HG03025 (cell line): ENCODE data around the gene NTHL1.
"Not testable (repeated sequence)": the region's sequence is repeated elsewhere in the genome, so short reads cannot be mapped to it uniquely, and the experiment has no call there.

Source experiments
- ATAC-seq: cut with Tn5 transposase; IDR thresholded peaks from one replicate; pipeline ENCODE4 v1.9.1; 2021; ENCODE audit warnings: mild to moderate bottlenecking, moderate library complexity; ENCODE audit not compliant: unreplicated experiment, low FRiP score

NTHL1 gene

DNA sequence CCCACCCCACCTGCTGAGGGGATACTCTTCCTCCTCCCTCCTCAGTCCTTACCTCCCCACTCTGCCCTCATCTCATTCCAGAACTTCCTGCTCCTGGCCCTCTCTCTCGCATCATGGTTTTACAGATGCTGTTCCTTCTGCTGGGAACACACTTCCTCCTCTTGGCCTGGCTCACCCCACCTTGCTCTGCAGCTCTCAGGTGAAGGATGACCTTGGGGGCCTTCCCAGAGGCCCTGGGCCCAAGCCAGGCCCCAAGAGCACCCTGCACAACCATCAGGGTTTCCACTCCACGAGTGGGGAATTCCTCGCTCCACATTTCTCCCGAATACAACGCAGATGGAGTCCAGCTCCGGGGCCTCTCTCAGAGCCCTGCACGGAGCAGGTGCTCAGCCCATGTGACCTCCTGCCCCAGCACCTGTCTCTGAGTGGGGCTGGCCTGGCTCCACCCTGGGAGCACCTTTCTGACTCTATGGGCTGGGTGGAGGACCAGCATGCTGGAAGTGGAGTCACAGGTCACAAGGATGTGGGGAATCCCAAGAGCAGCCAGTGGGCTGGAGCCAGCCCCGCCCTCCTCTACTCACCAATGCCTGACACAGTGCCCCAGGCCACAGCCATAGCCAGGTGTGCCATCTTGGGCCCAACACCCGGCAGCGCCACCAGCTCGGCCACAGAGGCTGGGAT is 4.5 kb downstream of the NTHL1 start:
- no peak for ATAC-seq

DNA sequence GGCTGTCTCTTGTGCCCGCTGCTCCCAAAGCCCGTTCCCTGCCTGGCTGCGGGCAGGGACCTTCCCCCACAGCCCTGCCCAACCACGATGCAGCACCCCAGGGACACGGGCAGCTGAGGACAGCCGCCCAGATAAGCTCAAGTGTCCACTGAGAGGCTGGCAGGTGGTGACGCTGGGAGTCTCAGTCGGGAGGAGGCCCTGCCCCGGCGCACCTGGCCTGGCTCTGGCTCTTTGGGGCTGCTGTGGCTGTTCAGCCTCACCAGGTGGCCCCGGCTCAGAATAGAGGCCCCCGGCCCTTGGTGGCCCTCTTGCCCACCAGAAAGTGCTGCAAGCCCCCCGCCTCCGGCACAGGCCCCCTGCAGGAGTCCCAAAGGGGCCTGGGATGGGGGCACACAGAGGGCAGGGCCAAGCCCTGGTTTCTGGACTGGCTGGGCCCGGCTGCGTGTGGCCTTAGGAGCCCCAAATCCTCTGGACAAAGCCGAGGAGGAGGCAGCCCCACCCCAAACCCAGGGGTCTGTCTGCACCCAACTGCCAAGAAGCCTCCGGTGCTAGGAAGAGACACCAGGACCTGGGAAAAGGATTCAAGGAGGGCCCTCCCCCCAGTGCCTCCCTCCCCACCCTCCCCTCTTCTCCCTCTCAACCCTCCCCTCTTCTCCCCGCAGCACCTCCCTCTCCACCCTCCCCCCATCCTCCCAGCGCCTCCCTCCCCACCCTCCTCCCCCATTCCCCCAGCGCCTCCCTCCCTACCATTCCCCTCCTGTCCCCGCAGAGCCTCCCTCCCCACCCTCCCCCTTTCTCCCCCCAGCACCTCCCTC is 5.3 kb downstream of the NTHL1 start:
- ATAC-seq: no peak

DNA sequence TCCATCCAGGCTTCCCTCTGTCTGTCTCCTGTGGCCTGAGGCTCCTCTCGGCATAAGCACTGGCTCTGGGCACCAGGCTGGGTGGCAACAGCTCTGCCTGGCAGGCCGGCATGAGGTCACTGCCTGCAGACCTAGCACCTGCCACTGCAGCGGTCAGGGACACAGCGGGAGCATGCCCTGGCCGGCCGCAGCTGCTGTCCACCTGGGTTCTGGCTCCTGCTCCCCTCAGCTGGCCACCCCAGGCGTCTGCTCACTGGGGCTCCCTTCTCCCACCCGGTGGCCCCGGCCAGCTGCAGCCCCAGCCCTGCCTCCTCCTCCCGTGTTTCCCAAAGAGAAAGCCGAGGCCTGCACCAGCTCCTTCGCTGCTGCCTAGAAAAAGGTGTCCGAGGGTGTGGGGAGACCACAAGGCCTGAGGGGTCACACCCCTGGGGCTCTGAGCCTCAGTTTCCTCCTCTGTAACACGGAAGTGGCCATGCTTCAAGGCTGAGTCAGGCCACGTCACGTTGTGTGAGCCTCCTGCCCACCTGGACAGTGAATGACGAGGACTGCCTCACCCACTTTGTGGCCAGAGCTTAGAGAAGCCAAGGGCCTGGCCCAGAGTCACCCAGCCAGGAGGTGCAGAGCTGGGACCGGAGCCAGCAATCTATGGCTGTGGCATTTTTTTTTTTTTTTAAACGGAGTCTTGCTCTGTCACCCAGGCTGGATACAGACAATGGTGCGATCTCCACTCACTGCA is 6.7 kb downstream of the NTHL1 start:
- no peak for ATAC-seq

DNA sequence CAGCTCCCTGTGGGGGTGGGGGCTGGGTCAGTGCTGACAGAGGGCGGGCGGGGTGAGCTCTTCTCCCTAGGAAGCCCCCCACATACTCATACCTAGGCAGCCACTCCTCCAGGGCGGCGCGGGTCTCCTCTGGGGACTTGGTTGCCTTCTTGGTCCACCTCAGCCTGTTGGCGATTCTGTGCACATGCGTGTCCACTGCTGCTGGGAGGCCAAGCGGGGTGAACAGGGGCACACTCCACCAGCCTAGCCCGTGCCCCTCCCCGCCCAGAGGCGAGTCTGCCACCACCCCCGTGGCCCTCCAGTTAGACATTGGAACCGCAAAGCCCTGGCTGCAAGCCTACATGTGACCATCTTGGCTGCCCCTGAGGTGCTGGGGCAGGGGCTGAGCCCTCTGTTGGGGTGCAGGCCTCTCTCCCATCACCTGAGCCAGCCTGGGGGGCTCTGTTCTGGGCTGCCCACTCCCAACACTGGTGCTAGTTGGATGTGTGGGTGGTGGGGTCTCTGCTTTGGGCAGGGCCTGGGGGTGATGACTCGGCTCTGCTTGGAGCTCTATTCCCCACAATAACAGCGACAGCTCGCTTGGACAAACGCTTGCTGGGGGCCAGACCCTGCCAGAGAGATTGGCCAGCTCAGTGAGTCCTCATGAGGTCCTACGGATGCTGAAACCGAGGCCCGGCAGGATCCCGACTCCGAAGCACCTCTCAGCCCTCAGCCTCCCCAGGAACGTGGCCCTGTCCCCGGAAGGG is 7.4 kb downstream of the NTHL1 start:
- no peak for ATAC-seq

DNA sequence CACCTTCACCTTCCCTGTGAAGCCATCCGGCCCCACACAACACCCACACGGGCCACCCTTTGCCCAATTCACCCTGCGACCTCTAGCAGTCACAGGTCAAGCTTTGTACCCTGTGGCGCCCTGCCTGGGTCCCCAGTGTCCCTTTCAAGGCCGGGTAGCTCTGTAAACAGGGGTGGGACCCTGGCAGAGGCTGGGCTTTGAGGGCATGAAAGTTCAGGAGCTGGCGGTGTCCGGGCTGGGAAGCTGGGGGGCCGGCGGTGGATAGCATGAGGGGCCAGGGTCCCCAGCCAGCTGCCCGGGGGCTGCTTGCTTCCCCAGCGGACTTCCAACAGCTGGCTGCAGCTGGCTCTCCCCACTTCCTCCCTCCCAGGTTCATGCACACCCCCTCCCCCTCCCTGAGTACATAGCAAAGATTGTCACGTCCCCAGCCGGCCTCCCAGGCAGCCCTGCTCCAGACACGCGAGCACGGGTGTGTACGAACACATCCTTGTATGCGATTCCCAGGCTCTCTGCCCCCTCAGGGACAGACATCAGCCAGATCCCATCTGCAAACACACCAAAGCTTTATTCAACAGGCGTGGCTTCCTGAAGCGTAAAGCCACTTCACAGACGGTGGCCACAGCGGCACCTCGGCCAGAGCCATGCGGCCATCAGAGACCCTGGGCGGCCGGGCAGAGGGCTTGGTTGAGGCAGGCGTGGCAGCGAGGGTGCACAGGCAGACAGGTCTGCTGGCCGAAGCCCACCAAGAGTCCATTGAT is 8.2 kb downstream of the NTHL1 start:
- ATAC-seq: no peak

DNA sequence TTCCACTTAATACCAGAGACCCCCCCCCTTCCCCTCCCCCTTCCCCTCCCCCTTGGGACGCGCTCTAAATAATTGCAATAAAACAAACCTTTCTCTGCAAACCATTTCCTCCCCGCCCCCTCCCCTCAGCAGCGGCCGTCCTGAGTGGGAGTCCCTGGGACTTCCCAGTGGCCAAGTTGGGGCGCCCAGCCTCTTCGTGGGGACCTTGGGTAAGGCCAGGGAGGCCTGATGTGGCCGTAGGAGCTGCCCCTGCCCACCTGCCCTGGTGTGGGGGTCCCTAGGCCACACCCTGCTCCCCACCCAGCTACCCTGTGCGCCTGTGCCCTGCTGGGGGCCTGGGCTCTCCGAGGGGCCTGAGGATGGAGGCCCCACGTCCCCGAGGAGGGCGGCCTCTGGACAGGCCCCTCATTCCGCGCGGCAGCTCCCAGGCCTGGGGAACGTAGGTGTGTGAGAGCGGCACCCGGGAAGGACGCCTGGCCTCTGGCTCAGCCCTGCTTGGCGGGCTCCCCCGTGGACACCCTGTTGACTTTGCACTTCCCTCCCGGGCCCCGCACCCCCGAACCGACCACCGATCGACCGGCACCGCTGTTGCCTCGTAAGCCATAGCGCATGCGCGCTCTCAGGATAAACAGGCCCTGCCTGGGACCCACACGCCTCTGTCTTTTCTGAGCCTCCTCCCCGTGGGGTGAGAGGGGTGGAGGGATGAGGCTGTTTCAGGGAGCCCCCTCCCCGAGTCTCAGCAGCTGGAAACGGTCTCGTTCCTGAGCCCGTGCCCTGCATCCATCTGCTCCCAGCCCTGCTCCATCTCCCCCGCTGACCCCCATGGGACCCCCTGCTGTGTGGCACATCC is 9.0 kb downstream of the NTHL1 start:
- ATAC-seq: no peak

DNA sequence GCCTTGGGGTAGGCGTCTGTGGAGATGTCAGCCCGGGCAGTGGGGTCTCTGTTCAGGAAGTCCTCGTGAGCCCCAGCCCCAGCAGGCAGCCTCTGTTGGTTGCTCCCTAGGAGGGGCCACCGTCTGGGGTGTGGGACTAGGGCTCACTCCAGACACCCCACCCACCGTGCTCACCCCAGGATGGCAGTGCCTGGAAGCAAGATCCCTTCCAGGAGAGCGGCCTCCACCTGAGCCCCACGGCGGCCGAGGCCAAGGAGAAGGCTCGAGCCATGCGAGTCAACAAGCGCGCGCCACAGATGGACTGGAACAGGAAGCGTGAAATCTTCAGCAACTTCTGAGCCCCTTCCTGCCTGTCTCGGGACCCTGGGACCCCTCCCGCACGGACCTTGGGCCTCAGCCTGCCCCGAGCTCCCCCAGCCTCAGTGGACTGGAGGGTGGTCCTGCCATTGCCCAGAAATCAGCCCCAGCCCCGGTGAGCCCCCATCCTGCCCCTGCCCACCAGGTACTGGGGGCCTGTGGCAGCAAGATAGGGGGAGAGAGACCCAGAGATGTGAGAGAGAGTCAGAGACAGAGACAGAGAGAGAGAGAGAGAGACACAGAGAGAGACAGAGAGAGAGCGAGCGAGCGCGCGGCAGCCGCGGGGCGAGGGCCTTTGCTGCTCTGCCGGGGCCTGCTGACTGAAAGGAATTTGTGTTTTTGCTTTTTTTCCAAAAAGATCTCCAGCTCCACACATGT is 9.8 kb downstream of the NTHL1 start:
- no peak for ATAC-seq

DNA sequence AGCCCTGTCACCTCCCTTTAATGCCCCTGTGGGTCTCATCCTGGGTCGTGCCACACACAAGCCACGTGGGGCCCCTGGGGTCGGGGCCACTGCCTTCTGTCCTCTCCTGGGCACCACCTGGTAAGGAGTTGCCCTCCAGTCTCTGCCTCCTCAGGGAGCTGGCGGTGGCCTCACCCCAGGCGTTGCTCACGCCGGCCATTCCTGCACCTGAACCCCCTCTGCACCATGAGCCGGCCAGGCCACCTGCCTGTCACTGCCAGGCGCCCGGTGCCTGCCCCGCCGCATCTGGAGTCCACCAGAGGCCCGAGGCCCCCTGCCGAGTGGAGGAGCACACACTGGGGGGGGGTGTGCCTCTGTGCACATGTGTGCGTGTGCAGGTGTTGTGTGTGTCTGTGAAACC is 10.5 kb downstream of the NTHL1 start:
- ATAC-seq: no peak

DNA sequence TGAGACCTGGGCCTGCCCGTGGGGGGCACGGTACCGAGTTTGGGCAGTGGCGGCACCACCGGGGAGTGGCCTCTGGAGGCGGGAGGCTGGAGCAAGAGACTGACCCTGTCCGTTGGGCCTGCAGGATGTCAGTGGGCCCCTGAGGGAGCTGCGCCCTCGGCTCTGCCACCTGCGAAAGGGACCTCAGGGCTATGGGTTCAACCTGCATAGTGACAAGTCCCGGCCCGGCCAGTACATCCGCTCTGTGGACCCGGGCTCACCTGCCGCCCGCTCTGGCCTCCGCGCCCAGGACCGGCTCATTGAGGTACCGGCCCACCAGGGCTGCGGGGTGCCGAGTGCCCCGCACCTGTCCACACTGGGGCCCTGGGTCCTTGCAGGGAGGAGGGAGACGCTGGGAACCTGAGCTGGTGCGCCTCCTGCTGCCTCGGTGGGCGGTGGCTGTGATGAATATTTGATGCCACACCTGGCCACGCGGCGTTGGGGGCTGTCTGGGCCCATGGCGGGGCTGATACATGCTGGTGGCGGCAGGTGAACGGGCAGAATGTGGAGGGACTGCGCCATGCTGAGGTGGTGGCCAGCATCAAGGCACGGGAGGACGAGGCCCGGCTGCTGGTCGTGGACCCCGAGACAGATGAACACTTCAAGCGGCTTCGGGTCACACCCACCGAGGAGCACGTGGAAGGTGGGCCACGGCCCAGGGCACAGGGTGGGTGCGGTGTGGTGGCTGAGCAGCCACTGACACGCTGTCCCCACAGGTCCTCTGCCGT is 11.3 kb downstream of the NTHL1 start:
- no peak for ATAC-seq

DNA sequence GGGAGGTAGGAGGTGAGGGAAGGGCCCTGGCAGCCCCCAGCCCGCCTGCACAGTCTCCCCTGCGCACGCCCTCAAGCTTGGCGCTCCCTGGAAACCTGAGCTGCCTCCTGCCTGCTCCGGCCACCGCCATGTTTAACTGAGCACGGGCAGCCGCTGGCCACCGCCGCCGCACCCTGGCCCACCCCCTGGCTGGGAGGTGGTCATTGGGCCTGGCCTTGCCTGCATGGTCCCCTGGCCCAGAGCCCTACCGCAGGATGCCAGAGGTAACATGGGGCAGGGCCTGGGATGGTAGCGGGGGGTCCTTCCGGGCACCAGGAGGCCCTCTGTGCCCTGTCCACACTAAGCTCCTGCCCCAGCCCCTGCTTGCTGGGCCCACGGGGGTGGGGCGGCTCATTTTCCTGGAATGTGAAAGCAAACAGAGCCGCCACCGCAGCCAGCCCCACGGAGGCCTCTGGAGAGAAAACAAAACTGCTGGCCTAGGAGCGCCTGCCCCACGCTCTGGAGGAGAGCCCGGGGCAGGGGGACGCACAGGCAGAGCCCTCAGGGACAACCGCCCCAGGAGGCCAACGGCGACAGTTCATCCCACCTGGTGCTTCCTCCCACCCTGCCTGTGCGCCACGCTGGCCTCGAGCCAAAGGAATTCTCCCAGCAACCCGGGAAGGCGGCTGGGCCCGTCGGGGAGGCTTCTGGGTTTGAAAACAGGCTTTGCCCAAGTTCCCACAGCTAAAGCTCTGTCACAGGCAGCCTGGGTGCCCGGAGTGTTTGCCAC is 12.0 kb downstream of the NTHL1 start:
- ATAC-seq: no peak

DNA sequence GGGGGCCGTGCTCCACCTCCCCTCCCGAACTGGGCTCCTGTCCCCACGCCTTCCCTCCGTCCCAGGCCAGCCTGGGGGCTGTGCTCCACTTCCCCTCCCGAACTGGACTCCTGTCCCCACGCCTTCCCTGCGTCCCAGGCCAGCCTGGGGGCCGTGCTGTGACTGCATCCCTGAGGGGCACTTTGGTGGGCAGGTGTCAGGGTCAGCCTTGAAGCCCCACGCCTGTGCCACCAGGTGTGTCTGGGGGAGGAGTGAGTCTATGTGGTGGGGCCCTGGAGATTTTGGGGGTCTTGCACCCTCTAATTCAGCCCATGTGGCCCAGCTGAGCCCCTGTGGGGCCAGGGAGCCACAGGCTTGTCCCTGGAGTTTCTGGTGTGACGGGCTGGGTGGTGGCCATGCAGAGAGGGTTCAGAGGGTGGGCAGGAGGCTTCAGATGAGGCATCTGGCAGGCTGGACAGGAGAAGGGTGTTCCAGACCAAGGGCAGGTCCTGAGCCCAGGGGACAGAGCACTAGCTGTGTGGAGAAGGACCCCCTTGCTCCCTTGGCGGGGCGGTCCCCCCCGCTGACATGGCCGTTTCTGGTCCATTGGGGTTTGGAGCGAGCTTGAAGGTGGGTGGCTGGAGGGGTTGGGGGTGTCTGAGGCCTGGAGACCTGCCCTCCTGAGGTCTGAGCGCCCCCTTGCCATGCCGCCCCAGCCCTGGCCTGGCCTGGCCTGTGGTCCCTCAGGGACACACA is 12.8 kb downstream of the NTHL1 start:
- ATAC-seq: no peak

DNA sequence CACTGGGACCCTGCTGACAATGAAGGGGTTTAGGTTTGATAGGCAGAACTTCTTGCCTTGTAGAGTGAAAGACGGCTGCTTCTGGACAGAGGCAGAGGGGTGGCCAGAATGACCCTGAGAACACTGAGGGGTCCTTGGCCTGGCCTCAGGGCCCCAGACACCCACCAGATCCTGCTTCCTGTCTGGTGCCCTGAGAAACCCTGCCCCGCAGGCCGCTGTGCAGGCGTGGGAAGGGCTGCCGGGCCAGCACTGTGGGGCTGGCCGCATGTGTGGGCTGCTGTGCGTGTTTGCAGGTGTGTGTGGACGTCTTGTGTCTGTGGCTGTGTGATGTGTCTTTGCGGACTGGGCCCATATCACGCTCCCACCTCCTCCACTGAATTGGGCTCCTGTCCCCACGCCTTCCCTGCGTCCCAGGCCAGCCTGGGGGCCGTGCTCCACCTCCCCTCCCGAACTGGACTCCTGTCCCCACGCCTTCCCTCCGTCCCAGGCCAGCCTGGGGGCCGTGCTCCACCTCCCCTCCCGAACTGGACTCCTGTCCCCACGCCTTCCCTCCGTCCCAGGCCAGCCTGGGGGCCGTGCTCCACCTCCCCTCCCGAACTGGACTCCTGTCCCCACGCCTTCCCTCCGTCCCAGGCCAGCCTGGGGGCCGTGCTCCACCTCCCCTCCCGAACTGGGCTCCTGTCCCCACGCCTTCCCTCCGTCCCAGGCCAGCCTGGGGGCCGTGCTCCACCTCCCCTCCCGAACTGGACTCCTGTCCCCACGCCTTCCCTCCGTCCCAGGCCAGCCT is 13.5 kb downstream of the NTHL1 start:
- ATAC-seq: not testable (repeated sequence)

DNA sequence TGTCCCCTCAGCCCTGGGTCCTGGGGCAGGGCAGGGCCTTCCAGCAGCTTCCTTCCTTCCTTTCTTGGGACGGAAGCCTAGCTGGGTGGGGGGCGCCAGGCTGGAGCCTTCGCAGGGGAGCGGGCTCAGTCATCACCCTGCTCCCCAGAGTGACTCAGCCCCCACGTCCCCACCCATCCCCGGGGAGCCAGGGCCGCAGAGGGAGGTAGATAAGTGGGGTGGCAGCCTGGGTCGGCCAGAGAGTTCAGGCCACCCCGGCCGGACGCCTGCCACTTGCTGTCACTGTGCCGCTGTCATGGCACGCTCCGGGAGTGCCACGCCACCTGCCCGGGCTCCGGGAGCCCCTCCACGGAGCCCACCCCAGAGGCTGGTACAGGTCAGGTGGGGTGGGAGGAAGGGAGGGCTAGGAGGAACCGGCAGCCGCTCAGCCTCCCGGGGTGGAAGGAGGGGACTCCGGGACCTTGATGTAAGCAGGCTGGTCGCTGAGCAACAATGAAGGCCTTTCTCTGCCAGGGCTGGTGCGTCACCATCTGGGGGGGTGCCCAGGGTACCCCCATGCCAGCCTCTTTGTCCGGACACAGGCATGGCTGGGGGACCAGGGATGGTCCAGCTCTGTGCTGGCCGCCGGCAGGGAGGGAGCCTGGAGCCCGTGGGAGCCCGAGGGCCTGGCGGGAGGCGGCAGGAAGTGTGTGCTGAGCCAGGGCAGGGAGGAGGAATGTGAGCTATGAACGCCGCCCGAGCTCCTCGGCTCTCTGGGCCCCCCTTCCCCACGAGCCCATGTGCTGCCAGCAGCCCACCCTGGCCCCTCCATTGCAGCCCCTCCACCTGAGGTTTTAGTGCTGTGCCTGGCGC is 14.4 kb downstream of the NTHL1 start:
- no peak for ATAC-seq

DNA sequence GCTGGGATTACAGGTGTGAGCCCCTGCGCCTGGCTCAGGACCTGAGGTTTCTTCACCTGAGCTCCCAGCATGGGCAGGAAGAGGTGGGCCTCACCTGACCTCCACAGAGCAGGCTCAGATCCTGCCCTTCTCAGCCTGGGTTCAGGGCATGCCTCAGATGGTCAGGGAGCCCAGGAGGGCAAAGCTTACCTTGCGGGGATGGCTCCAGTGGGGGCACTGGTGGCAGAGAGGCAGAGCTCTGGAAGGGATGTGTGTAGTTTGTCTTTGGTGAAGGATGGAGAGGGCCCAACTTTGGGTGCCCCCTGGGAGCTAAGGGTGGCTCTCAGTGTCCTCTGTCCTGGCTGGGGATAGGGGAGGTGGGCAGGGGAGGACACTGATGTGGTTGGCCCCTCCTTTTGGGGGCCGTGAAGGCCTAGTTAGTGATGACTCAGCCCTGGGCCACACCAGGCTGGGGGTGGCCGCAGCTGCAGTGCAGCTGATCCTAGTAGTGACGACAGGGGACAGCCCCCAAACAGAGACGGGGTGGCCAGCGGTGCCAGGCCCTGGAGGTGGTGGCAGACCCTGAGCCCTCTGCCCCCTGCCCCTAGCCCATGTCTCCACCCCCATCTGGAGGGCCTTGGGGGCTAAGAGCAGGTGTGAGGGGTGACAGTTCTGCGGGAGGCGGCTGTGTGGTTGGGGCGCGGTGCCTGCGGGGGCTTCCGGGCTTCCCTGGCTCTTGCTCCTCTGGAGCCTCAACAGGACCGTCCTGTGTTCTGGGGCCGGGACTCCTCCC is 15.2 kb downstream of the NTHL1 start:
- ATAC-seq: no peak
